HCT116 (cell line): ENCODE data around the gene BBX. TPM values are rescaled to one million over a fixed set of nuclear protein-coding genes. Genes with fewer than 3 reads are reported as not detected.

ENCODE experiments used
- ATAC-seq: fragments of 200-7000 bp; cut with Tn5 transposase; 2 replicates; pipeline ENCODE4 v1.9.1; 2020; ENCODE audit warnings: mild to moderate bottlenecking, moderate library complexity
- BruUV-seq: library from RNA; stranded (reverse); fragments of 400-500 nt; replicated peaks from 2 replicates; lab custom pipeline; 2021; lab: Mats Ljungman, UMichigan
- CTCF ChIA-PET: fragments of 300-600 bp; sonication (Branson Sonifier 250); formaldehyde crosslinking; loops from one replicate; lab custom pipeline; 2021; ENCODE audit warnings: antibody characterized with exemption; lab: Charles Lee
- POLR2A ChIA-PET: fragments of 300-600, 350-600 bp; sonication (Branson Sonifier 250); formaldehyde crosslinking; loops from one replicate; lab custom pipeline; 2021; ENCODE audit warnings: antibody characterized with exemption; lab: Charles Lee
- RAD21 ChIA-PET, 2 experiments: fragments of 300-600 bp; sonication (Branson Sonifier 250); formaldehyde crosslinking; loops; one replicate each; lab custom pipeline; 2023; ENCODE audit warnings: low total read pairs in 2 of 2; ENCODE audit not compliant: uncharacterized antibody in 2 of 2, unreplicated experiment in 2 of 2, low non-redundant PET in 1 of 2; lab: Charles Lee
- DNase-seq: peaks from one replicate; pipeline ENCODE4 v3.0.0-alpha.2; 2010; ENCODE audit warnings: low read depth, low spot score
- H2AFZ ChIP-seq: fragments of 200-600 bp; shearing (Covaris generic), sonication (generic); 2 replicates; pipeline ENCODE4 v1.6.1; 2017; ENCODE audit warnings: low read depth, mixed run types, mixed read lengths, antibody characterized with exemption, low read length; ENCODE audit not compliant: poor library complexity, severe bottlenecking
- H3K27ac ChIP-seq: 2 replicates; pipeline ENCODE4 v1.5.1; 2012; ENCODE audit warnings: low read depth, low read length
- H3K27me3 ChIP-seq: fragments of 200-600 bp; sonication (generic); 2 replicates; pipeline ENCODE4 v1.6.1; 2016; ENCODE audit warnings: mixed run types, low read length, mixed read lengths; ENCODE audit not compliant: insufficient read depth
- H3K36me3 ChIP-seq, 2 experiments: fragments of 200-500 bp in 1 of 2; fragments of 200-600 bp in 1 of 2; sonication (Bioruptor generic) in 1 of 2; sonication (generic) in 1 of 2; 2 replicates each; pipeline versions ENCODE4 v1.5.1 to v1.6.1; 2014 to 2016; ENCODE audit warnings: low read length in 2 of 2, inconsistent platforms in 1 of 2, mixed read lengths in 1 of 2, mixed run types in 1 of 2; ENCODE audit not compliant: insufficient read depth in 2 of 2, control insufficient read depth in 1 of 2
- H3K4me1 ChIP-seq, 2 experiments: fragments of 200-600 bp in 1 of 2; sonication (generic) in 1 of 2; 2 replicates each; pipeline versions ENCODE4 v1.5.1 to v1.6.1; 2012 to 2017; ENCODE audit warnings: low read length in 2 of 2, inconsistent platforms in 1 of 2, mild to moderate bottlenecking in 1 of 2, mixed read lengths in 1 of 2, mixed run types in 1 of 2, moderate library complexity in 1 of 2; ENCODE audit not compliant: insufficient read depth in 2 of 2, control insufficient read depth in 1 of 2
- H3K4me2 ChIP-seq: fragments of 200-600 bp; sonication (generic); 2 replicates; pipeline ENCODE4 v1.6.1; 2017; ENCODE audit warnings: mixed run types, low read length, mixed read lengths
- H3K4me3 ChIP-seq, 2 experiments: fragments of 200-600 bp in 1 of 2; sonication (generic) in 1 of 2; replicated peaks in 1 of 2; 2 replicates each; pipeline ENCODE4 v1.5.1; 2011 to 2016; ENCODE audit warnings: low read length in 2 of 2, control low read depth in 1 of 2, low read depth in 1 of 2, mild to moderate bottlenecking in 1 of 2, mixed read lengths in 1 of 2, mixed run types in 1 of 2
- H3K79me2 ChIP-seq: fragments of 200-600 bp; sonication (generic); 2 replicates; pipeline ENCODE4 v1.6.1; 2017; ENCODE audit warnings: mild to moderate bottlenecking, mixed run types, low read length, moderate library complexity, mixed read lengths; ENCODE audit not compliant: insufficient read depth
- H3K9ac ChIP-seq: fragments of 200-600 bp; sonication (generic); 2 replicates; pipeline ENCODE4 v1.6.1; 2016; ENCODE audit warnings: low read length, mixed read lengths
- H3K9me2 ChIP-seq: fragments of 200-600 bp; sonication (generic), shearing (Covaris generic); 2 replicates; pipeline ENCODE4 v1.6.1; 2017; ENCODE audit warnings: mixed run types, mild to moderate bottlenecking, moderate library complexity; ENCODE audit not compliant: insufficient read depth
- H3K9me3 ChIP-seq, 2 experiments: fragments of 200-500 bp in 1 of 2; fragments of 200-600 bp in 1 of 2; sonication (Bioruptor generic) in 1 of 2; sonication (generic) in 1 of 2; 2 replicates each; pipeline ENCODE4 v1.6.1; 2014 to 2017; ENCODE audit warnings: low read length in 2 of 2, mixed read lengths in 2 of 2, inconsistent platforms in 1 of 2, low read depth in 1 of 2, mild to moderate bottlenecking in 1 of 2, mixed run types in 1 of 2, moderate library complexity in 1 of 2; ENCODE audit not compliant: control insufficient read depth in 1 of 2, insufficient read depth in 1 of 2
- H4K20me1 ChIP-seq: fragments of 200-600 bp; sonication (generic), shearing (Covaris generic); 2 replicates; pipeline ENCODE4 v1.6.1; 2017; ENCODE audit warnings: mixed run types, mild to moderate bottlenecking, moderate library complexity; ENCODE audit not compliant: insufficient read depth
- CBX3 ChIP-seq: IDR thresholded peaks from 2 replicates; pipeline ENCODE4 v1.6.1; 2012; ENCODE audit warnings: low read depth
- CEBPB ChIP-seq: IDR thresholded peaks from 2 replicates; pipeline ENCODE4 v1.6.1; 2012; ENCODE audit warnings: low read depth
- EGR1 ChIP-seq: IDR thresholded peaks from 2 replicates; pipeline ENCODE4 v1.6.1; 2012; ENCODE audit warnings: low read depth
- EZH2 ChIP-seq: fragments of 200-600 bp; sonication (generic); IDR thresholded peaks from 2 replicates; pipeline ENCODE4 v1.6.1; 2017; ENCODE audit warnings: antibody characterized with exemption, mixed run types
- EZH2phosphoT487 ChIP-seq: fragments of 200-600 bp; IDR thresholded peaks from 2 replicates; pipeline ENCODE4 v1.6.1; 2018; ENCODE audit warnings: antibody characterized with exemption, borderline replicate concordance
- FOSL1 ChIP-seq: IDR thresholded peaks from 2 replicates; pipeline ENCODE4 v1.6.1; 2012; ENCODE audit warnings: low read depth
- JUND ChIP-seq: IDR thresholded peaks from 2 replicates; pipeline ENCODE4 v1.6.1; 2012
- POLR2A ChIP-seq: IDR thresholded peaks from 2 replicates; pipeline ENCODE4 v1.7.0; 2011; ENCODE audit warnings: borderline replicate concordance; ENCODE audit not compliant: insufficient read depth, insufficient read length; ENCODE audit errors: extremely low read depth
- POLR2AphosphoS5 ChIP-seq: IDR thresholded peaks from 2 replicates; pipeline ENCODE4 v1.6.1; 2011; ENCODE audit warnings: mild to moderate bottlenecking, low read depth, low read length, moderate library complexity
- RAD21 ChIP-seq: IDR thresholded peaks from 2 replicates; pipeline ENCODE4 v1.6.1; 2012; ENCODE audit warnings: low read depth, mild to moderate bottlenecking
- SIN3A ChIP-seq: IDR thresholded peaks from 2 replicates; pipeline ENCODE4 v1.6.1; 2012; ENCODE audit warnings: low read depth
- SP1 ChIP-seq: IDR thresholded peaks from 2 replicates; pipeline ENCODE4 v1.6.1; 2012; ENCODE audit warnings: low read depth
- SRF ChIP-seq: IDR thresholded peaks from 2 replicates; pipeline ENCODE4 v1.6.1; 2012; ENCODE audit warnings: low read depth
- ZNF274 ChIP-seq: fragments of 200-500 bp; sonication (Bioruptor generic); IDR thresholded peaks from 2 replicates; pipeline ENCODE4 v1.6.1; 2014; ENCODE audit warnings: mild to moderate bottlenecking, low read depth, low read length, inconsistent platforms
- intact Hi-C: fragments of 100-400 bp; cut with micrococcal nuclease; formaldehyde crosslinking; loops from 2 replicates; pipeline ENCODE4 v1.10.0; 2022
- total RNA-seq: library from RNA; stranded (reverse); gene quantifications from one replicate; pipeline ENCODE4 v1.2.1, GENCODE V29; 2021; ENCODE audit not compliant: unreplicated experiment
- TF ChIP-seq, protein P1 (sequence below): IDR thresholded peaks from 2 replicates; pipeline ENCODE4 v1.6.1; 2012
- TF ChIP-seq, protein P2 (sequence below): IDR thresholded peaks from 2 replicates; pipeline ENCODE4 v1.6.1; 2012; ENCODE audit warnings: low read depth
- TF ChIP-seq, protein P3 (sequence below): IDR thresholded peaks from 2 replicates; pipeline ENCODE4 v1.6.1; 2011; ENCODE audit warnings: mild to moderate bottlenecking, low read length, moderate library complexity; ENCODE audit not compliant: insufficient replicate concordance; ENCODE audit errors: extremely low read depth
- TF ChIP-seq, protein P4 (sequence below), 3 experiments: fragments of 200-600 bp in 1 of 3; sonication (generic) in 1 of 3; IDR thresholded peaks in 2 of 3; conservative IDR thresholded peaks in 1 of 3; 2 replicates each; pipeline ENCODE4 v1.5.1; 2012 to 2017; ENCODE audit warnings: low read depth in 2 of 3, low read length in 2 of 3, antibody characterized with exemption in 1 of 3, borderline replicate concordance in 1 of 3, control low read depth in 1 of 3, mild to moderate bottlenecking in 1 of 3, mixed read lengths in 1 of 3, mixed run types in 1 of 3, moderate library complexity in 1 of 3; ENCODE audit not compliant: insufficient read depth in 1 of 3

Gene BBX
- total RNA-seq, 1 experiment from 2014 or later, result 55.6 TPM

DNA sequence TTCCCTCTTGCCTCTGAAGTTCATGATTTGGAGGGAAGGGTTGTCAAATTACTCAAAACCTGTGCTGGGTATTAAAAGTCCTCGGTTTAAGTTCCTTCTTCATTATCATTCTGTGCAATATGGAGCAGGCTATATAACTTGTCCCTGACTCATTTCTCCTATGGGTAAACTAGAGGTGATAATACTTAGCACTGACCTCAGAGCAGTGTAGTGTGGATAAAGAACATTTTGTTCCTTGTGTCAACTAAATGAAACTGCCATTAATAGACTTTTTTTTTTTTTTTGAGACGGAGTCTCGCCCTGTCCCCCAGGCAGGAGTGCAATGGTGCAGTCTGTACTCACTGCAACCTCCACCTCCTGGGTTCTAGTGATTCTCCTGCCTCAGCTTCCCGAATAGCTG is 2.2 kb upstream of the BBX start:
- no TSS peak for BruUV-seq
- intact Hi-C loops, result loop anchor here (2.0 to 5.0 kb wide), 2 partner anchors 88 to 284 kb away; no protein-coding TSS in a partner anchor
- CTCF ChIA-PET, result no interaction called here

More for the DNA sequence above, 2.2 kb upstream of the BBX start:
- no peak overlapping the region for H3K27ac ChIP-seq
- POLR2A ChIA-PET, result no interaction called here
- TF ChIP-seq SIN3A (no peak), EGR1 (no peak), ZNF274 (no peak), FOSL1 (no peak), POLR2AphosphoS5 (no peak), EZH2 (no peak), POLR2A (no peak), CEBPB (no peak), EZH2phosphoT487 (no peak), CBX3 (no peak), SRF (no peak), RAD21 (no peak), JUND (no peak), SP1 (no peak)
- TF ChIP-seq, protein P1, sequence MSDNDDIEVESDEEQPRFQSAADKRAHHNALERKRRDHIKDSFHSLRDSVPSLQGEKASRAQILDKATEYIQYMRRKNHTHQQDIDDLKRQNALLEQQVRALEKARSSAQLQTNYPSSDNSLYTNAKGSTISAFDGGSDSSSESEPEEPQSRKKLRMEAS, result no peak
- TF ChIP-seq, protein P2, sequence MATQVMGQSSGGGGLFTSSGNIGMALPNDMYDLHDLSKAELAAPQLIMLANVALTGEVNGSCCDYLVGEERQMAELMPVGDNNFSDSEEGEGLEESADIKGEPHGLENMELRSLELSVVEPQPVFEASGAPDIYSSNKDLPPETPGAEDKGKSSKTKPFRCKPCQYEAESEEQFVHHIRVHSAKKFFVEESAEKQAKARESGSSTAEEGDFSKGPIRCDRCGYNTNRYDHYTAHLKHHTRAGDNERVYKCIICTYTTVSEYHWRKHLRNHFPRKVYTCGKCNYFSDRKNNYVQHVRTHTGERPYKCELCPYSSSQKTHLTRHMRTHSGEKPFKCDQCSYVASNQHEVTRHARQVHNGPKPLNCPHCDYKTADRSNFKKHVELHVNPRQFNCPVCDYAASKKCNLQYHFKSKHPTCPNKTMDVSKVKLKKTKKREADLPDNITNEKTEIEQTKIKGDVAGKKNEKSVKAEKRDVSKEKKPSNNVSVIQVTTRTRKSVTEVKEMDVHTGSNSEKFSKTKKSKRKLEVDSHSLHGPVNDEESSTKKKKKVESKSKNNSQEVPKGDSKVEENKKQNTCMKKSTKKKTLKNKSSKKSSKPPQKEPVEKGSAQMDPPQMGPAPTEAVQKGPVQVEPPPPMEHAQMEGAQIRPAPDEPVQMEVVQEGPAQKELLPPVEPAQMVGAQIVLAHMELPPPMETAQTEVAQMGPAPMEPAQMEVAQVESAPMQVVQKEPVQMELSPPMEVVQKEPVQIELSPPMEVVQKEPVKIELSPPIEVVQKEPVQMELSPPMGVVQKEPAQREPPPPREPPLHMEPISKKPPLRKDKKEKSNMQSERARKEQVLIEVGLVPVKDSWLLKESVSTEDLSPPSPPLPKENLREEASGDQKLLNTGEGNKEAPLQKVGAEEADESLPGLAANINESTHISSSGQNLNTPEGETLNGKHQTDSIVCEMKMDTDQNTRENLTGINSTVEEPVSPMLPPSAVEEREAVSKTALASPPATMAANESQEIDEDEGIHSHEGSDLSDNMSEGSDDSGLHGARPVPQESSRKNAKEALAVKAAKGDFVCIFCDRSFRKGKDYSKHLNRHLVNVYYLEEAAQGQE, result no peak
- TF ChIP-seq, protein P3, sequence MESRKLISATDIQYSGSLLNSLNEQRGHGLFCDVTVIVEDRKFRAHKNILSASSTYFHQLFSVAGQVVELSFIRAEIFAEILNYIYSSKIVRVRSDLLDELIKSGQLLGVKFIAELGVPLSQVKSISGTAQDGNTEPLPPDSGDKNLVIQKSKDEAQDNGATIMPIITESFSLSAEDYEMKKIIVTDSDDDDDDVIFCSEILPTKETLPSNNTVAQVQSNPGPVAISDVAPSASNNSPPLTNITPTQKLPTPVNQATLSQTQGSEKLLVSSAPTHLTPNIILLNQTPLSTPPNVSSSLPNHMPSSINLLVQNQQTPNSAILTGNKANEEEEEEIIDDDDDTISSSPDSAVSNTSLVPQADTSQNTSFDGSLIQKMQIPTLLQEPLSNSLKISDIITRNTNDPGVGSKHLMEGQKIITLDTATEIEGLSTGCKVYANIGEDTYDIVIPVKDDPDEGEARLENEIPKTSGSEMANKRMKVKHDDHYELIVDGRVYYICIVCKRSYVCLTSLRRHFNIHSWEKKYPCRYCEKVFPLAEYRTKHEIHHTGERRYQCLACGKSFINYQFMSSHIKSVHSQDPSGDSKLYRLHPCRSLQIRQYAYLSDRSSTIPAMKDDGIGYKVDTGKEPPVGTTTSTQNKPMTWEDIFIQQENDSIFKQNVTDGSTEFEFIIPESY, result no peak
- TF ChIP-seq, protein P4, sequence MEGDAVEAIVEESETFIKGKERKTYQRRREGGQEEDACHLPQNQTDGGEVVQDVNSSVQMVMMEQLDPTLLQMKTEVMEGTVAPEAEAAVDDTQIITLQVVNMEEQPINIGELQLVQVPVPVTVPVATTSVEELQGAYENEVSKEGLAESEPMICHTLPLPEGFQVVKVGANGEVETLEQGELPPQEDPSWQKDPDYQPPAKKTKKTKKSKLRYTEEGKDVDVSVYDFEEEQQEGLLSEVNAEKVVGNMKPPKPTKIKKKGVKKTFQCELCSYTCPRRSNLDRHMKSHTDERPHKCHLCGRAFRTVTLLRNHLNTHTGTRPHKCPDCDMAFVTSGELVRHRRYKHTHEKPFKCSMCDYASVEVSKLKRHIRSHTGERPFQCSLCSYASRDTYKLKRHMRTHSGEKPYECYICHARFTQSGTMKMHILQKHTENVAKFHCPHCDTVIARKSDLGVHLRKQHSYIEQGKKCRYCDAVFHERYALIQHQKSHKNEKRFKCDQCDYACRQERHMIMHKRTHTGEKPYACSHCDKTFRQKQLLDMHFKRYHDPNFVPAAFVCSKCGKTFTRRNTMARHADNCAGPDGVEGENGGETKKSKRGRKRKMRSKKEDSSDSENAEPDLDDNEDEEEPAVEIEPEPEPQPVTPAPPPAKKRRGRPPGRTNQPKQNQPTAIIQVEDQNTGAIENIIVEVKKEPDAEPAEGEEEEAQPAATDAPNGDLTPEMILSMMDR (IDR thresholded peaks at IDR 0.05 in 2 of 3, conservative IDR thresholded peaks at IDR 0.05 in 1 of 3; ENCODE audit: borderline replicate concordance in 1 of 3, insufficient read depth in 1 of 3, low read depth in 2 of 3, low read length in 2 of 3), result no peak
- H2AFZ ChIP-seq, result no peak overlapping the region
- H3K36me3 ChIP-seq, result no peaks in the 10 kb centered on the region
- H3K4me1 ChIP-seq, result peaks cover 3 to 6% of the 10 kb centered on the region in 2 experiments; a peak in 2 of 4 replicates
- RAD21 ChIA-PET, result no interaction called here
- H3K4me3 ChIP-seq, result no peak overlapping the region
- no peaks in the 10 kb centered on the region for H3K9me2 ChIP-seq
- H3K79me2 ChIP-seq, result peaks cover 16% of the 10 kb centered on the region
- no peak overlapping the region for H3K4me2 ChIP-seq
- no peaks in the 10 kb centered on the region for H3K27me3 ChIP-seq
- no peaks in the 10 kb centered on the region for H4K20me1 ChIP-seq
- H3K9ac ChIP-seq, result no peak overlapping the region
- no peak for DNase-seq
- no peaks in the 10 kb centered on the region for H3K9me3 ChIP-seq
- ATAC-seq, result no peak
